CD4-positive, alpha-beta T cell treated with Interleukin-1 beta for 1 hour (primary cell): ENCODE results near the gene AP4M1.

ENCODE experiments used
- DNase-seq, 2 donors: peaks; one replicate each; pipeline ENCODE4 v3.0.0-alpha.2; 2020 to 2022

The AP4M1 gene, protein sequence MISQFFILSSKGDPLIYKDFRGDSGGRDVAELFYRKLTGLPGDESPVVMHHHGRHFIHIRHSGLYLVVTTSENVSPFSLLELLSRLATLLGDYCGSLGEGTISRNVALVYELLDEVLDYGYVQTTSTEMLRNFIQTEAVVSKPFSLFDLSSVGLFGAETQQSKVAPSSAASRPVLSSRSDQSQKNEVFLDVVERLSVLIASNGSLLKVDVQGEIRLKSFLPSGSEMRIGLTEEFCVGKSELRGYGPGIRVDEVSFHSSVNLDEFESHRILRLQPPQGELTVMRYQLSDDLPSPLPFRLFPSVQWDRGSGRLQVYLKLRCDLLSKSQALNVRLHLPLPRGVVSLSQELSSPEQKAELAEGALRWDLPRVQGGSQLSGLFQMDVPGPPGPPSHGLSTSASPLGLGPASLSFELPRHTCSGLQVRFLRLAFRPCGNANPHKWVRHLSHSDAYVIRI

DNA sequence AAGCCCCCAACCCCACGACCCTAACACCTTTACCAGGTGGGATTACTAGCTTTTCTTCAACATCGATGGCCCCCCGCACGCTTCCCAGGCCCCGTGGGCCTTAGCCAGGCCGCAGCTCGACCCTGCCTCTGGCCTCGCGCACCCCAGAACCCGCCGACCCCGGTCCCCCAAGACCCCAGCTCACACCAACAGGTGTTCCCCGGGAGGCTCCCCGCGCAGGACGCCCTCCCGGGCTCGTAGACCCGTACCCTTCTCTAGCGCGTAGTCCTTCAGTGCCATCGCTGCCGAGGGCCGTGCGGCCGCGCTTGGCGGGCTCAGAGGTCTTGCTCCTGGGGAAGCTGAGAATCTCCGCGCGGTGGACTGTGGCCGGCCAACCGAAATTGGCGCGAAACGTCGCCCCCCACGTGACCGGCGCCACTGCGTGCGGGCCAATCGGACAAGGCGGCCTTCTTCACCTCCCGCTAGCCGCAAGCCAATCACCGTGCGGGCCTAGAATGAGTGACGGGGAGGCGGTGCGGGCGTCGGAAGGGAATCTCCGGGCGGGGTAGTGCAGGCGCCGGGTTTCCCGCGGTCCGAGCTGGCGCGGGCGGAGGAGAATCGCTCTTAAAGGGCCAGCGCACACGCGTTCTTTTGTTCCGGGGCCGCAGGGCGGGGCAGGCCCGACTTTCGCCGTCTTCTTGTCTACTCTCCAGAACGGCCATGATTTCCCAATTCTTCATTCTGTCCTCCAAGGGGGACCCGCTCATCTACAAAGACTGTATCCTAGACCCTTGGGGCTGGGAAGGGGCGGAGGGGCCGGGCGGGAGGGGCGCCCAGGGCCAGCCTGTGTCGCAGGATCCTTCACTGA lies at the start of gene AP4M1, which contains the start of gene MCM7:
TSS of gene AP4M1 (plus strand) at position 628 of the 847 bp plus-strand sequence. CDS start at position 700, 72 bp downstream.
TSS of gene MCM7 (minus strand) at position 382 of the 847 bp plus-strand sequence. CDS start at position 279, 103 bp downstream.
- peak; percentile 97 for DNase-seq

DNA sequence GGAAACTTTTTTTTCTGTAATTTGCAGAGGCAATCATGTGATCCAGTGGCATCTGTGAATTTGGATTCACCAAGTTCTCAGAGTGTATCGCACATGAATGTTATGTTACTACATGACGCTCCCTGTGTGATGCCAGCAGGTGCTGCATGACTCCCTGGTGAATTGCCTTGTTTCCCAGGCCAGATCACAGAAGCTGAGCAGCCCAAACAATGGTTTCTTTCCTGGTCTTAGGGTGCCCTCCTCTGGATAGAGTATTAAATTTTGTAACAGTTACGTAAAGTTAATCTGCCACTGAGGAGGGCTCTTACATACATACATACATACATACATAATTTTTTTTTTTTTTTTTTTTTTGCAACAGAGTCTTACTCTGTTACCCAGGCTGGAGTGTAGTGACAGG lies 48.2 kb upstream of the AP4M1 start:
- peak; percentile 4 to 54 for DNase-seq

DNA sequence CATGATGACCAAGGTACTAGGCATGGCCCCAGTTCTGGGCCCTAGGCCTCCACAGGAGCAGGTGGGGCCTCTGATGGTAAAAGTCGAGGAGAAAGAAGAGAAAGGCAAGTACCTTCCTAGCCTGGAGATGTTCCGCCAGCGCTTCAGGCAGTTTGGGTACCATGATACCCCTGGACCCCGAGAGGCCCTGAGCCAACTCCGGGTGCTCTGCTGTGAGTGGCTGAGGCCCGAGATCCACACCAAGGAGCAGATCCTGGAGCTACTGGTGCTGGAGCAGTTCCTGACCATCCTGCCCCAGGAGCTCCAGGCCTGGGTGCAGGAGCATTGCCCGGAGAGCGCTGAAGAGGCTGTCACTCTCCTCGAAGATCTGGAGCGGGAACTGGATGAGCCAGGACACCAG lies 44.4 kb upstream of the AP4M1 start:
- DNase-seq = no peak

DNA sequence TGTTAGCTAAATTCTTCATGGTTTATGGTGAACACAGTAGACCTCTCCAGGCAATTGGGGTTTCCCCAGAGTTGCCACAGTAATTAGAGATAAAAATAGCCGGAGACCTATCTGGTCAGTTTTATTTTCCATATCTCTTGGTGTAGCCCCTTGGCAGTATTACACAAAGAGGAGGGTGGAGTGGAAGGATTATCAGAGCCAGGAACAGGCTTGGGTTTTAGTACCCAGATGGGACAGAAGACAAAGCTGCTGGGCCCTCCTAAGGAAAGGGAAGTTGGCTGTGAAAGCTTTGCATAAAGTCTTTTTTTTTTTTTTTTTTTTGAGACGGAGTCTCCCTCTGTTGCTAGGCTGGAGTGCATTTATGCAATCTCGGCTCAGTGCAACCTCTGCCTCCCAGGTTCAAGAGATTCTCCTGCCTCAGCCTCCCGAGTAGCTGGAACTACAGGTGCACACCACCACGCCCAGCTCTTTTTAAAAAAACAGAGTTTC lies 42.1 kb upstream of the AP4M1 start:
- no peak for DNase-seq

DNA sequence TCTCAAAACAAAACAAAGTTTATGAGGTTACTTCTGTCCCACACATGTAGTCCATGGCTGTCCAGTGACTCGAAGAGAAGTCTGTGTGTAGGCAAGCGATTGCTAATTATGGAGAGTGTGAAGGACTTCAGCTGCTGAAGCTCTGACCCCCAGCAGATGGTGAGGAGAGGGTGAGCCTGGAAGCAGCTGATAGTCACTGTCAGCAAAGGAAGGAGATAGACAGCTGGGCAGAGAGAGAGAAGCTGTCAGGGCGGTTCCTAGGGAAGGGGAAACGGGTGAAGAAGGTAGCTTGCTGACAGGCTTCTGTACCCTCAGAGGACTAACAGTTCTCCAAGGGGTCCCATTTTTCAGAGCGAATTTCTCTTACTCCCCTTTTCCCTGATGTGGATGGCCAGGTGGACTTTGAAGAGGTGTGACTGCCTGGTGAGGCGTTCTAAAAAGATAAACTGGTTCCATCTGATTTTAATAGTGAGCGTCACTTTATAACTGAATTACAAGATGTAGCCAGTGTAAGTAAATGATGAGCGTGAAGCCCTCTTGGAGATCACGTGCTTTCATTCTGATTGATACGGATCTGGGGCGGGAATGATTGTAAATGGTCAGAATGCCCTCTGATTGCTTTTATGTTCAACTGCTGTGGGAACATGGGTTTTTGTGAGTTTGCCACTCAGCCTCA lies 39.8 kb upstream of the AP4M1 start:
- DNase-seq = no peak

DNA sequence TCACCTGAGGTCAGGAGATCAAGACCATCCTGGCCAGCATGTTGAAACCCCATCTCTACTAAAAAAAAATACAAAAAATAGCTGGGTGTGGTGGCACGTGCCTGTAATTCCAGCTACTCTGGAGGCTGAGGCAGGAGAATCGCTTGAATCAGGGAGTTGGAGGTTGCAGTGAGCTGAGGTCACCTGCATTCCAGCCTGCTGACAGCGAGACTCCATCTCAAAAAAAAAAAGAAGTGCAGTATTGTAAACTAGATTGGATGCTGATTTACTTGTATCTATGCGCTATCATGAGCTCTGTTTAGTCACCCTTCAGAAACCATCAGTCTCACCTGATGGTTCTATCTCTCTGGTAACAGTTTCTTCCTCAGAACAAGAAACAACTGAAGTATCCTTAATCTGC lies 38.1 kb upstream of the AP4M1 start:
- DNase-seq = no peak

DNA sequence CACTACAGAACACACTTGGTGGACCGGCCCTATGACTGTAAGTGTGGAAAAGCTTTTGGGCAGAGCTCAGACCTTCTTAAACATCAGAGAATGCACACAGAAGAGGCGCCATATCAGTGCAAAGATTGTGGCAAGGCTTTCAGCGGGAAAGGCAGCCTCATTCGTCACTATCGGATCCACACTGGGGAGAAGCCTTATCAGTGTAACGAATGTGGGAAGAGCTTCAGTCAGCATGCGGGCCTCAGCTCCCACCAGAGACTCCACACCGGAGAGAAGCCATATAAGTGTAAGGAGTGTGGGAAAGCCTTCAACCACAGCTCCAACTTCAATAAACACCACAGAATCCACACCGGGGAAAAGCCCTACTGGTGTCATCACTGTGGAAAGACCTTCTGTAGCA lies 37.3 kb upstream of the AP4M1 start:
- DNase-seq = no peak

DNA sequence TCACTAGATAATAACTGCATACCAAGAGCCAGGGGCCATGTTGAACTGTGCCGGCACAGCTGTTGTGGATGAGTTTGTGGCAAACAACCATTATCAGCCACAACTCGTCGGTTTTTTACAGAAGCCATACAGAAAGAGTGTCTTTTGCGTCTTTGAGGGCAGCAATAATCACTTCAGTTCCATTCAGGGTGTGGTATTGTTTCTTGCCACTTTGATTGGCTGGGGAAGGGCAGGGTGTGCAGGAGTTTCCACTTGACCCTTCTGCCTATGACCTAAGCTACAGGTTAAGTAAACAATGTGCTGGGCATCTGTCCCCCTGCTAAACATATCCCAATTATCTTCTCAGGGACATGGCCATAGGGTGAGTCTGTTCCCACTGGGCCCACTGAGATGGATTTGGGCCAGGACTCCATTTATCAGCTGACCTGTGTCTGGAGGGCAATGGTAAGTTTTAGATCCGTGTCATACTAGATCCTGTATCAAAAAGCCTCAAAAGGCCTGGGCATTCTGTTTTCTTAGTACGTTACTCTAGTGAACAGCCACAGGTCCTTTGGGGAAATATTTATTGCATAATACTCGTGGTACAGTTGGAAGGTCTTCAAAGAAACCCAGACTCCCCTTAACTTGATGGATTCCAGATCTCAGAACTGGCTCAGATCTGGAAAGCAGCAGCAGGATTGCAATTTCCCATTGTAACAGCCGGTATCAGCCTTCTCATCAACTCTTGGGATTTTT lies 35.8 kb upstream of the AP4M1 start:
- no peak for DNase-seq

DNA sequence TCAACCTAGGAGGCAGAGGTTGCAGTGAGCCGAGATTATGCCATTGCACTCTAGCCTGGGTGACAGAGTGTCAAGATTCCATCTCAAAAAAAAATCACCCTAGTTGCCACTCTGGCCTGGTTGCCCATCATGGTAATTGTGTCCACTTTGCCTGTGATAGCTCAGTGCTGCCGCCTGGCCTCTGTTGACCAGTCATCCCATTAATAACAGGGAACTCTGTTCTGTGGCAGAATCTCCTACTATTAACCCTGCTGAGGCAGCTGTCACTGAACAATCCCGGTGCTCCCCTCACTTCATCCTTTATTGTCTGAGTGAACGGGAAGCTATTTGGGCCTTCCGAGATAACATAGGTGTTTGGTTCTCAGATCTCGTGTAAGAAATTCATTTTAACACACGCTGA lies 34.5 kb upstream of the AP4M1 start:
- no peak for DNase-seq

DNA sequence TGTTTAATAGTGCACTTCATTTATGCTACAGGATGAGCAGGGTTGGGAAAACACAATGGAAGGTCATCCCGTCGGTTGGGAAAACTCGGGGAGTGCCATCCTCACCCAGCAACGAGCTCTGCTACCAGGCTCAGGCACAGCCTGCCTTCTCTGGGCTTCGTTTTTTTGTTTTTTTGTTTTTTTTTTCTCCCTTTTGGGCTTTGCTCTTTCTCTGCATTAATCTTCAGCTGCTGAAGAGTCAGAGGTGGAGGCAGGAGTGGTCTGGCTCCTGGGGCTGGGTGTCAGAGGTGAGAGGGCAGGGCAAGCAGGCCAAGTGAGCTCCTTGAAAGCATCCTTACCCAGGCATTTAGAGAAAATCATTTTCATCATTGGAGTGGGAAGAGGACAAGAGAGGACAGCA lies 31.5 kb upstream of the AP4M1 start:
- DNase-seq = no peak

DNA sequence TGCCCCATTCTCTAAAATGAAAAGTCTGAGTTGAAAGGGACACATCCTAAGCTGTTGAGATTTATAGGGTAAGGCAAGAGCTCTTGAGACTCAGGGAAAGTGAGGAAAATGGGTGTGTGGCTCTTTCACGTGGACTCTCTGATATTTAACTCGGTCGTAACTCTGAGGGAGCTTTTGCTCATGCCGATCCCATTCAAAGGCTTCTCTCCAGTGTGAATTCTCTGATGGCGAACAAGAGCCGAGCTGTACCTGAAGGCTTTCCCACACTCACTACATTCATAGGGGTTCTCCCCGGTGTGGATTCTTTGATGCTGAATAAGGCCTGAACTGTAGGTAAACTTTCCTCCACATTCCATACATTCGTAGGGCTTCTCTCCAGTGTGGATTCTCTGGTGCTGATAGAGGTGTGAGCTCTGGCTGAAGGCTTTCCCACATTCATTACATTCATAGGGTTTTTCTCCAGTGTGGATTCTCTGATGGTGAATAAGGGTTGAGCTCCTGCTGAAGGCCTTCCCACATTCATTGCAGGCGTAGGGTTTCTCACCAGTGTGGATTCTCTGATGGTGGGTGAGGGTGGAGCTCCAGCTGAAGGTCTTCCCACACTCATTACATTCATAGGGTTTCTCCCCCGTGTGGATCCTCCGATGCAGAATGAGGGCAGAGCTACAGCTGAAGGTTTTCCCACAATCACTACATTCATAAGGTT lies 30.3 kb upstream of the AP4M1 start:
- DNase-seq = no peak

DNA sequence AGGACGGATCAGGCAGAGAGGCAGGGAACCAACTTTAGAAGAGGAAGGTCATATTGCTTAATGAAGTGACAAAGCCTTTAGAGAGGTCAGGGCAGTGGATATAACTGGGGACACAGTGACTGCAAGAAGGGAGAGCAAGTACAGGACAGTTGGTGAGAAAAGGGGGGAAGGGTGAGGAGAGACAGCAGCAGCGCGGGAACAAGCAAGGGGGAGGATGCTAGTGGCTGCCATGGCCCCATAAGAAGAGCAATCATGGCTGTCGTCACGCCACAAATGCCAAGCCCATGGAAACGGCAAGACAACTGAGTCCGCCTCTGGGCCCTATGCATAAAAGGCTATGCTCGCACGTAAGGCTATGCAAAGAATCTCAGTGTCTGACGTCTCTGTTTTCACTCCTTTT lies 29.0 kb upstream of the AP4M1 start:
- no peak for DNase-seq

DNA sequence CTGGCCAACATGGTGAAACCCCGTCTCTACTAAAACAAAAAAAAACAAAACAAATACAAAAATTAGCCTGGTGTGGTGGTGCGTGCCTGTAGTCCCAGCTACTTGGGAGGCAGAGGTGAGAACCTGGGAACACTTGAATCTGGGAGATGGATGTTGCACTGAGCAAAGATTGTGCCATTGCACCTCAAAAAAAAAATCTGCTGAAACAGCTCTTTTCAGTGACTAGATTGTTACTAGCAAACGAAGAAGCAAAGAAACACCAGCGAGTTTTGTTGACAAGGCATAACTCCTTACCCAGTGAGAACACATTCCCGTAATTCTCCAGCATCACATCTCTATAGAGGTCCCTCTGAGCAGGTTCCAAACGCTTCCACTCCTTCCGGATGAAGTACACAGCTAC lies 26.6 kb upstream of the AP4M1 start:
- DNase-seq = no peak

DNA sequence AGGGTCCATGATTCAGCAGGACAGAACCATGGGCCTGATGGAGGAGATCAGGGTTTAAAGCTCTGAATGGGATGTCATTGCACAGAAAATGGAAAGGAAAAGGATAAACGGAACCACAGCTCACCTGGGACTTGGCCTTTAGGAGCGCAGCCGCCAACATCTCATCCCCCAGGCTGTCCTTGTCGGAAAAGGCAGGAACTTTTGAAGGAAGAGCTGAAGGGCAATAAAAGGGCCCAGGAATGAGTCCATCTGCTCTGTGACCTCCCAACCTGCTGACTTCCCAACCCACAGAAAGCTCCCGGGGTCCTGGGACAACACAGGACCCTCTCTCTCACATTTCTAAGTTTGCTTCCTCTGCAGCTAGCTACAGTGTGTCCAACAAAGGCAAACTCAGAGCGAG lies 26.0 kb upstream of the AP4M1 start:
- no peak for DNase-seq

DNA sequence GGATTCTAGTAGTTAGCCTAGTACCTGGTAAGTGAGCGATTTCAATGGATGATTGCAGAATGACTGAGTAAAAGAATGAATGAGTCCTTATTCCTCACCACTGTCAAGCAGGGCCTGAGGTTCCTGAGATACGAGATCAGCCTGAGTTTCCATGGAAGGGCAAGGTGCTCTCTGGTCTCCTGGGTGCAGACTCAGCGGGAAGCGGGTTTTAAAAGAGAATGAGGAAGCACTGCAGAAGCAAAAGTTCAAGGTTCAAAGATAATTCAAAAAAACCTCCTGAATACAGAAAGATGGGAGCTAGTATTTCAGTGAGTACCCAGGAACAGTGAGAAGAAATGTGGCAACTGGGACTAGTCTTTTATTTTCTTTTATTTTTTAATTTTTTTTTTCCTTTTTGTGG lies 24.2 kb upstream of the AP4M1 start:
- no peak for DNase-seq

DNA sequence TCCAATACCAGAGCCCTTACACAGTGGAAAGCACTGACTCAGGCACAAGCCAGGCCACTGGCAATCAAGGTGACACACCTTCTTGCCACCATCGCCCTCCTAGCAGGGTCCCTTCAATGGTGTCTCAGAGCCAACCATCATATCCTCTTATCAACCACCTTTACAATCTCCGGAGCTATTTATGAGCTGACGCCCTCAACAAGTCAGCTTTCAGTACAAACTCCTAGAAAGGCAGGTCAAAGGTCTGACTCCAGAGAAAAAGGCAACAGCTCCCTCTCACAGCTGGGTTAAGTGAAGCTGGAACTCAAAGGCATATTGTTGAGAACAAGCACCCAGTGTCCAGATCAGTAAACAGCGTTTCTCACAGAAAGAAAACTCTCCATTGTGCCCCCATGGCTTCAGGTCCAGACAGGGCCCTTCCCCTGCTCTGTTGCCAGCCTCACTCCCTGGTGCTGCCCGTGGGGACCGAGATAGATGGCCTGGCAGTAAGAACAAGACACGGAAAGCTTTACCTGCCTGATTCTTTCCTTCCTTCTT lies 22.4 kb upstream of the AP4M1 start:
- no peak for DNase-seq

DNA sequence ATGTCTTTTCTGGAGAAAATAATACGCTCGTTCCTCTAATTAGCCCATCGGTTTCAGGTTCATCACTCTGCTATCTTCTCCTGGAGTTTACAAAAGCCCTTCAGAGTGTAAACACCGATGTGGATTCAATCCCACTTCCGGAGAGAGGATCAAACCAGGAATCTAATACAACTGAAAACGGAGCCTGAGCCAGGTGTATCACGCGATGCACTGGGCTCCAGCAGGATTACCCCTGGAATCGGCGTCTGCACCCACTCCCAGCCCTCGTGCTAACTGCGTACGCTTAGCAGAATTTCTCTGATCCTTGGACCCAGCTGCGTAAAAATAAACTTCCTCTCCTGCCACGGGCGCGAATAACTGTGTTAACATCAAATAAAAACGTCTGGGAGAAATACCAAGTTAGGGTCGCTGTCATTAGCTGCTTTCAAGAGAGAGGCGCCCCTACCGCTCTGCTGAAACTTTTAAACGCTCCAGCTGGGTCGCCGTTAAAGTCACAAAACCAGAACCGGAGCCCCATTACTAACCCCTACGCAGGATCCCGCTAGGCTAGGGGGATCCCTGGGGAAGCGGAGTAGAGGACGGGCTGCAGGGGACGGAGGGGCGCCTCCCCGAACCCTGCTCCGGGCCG lies 20.4 kb upstream of the AP4M1 start:
- DNase-seq = peak in 1 of 2 donors; percentile 13

DNA sequence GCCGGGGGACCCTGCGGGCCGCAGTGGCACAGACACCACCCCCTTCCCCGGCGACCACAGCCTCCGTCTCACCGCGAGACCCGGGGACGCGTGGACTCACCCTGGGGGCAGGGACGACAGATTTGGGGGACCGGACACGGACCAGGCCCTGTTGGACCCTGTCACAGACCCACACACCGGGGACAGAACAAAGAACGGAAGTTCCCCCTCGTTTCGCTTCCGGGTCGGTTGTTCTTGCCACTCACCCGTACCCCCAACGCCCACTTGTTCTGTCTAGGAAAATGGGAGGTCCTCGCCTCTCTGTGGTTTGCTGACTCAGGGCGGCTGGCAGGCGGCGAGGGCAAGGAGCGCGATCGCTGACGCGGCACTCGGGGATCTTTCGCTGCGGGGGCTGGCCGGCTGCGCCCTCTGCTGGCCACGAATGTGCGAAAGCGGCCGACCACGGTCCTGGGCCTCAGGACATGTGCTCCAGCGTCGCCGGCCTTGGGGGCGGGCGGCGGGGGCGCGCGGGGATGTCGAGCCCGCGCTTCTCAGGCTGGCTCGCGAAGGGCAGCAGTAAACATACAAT lies 19.8 kb upstream of the AP4M1 start, which contains the start of gene ZNF3:
TSS of gene ZNF3 (minus strand) at position 189 of the 568 bp plus-strand sequence. CDS start 4,366 bp downstream, outside the sequence.
- peak; percentile 99 for DNase-seq

DNA sequence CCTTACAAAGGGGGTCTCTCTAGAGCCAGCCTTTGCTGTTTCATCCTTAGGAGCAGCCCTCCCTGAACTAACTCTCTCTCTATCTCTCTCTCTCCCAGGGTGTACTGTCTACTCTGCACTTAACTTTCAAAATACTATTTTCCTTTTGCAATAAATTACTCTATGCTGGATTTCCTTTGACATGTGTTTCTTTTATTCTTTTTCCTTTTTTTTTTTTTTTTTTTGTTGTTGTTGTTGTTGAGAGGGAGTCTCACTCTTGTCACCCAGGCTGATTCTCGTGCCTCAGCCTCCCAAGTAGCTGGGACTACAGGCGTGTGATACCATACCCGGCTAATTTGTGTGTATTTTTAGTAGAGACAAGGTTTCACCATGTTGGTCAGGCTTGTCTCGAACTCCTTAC lies 18.5 kb upstream of the AP4M1 start:
- DNase-seq = no peak

DNA sequence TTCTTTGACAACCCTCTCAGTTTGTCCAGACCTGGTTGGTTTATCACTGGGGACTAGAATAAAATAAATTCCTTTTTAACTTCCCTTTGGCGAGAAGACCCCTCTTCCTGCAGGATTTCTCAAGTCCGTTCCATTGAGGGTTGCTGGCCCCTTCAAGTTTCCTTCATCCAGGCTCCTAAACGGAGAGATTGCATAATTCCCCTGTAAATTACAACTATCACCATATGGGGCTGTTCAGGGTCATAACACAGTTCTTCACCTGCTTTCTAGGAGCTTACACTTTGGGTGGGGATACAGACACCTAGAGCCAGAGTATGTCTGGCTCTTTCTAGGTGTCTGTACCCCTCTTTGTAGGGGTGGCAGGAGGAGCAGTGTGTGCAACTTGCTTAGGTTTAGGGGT lies 15.9 kb upstream of the AP4M1 start:
- no peak for DNase-seq
